Neuron (in vitro differentiated cells): ENCODE measurements around the gene GALNT8.

ENCODE experiments used
- H2AFZ ChIP-seq: one replicate; pipeline ENCODE4 v1.6.1; 2013; ENCODE audit warnings: low read depth, mild to moderate bottlenecking, inconsistent platforms, low read length, moderate library complexity
- H3K27me3 ChIP-seq: one replicate; pipeline ENCODE4 v1.6.1; 2013; ENCODE audit warnings: low read length; ENCODE audit not compliant: insufficient read depth
- H3K36me3 ChIP-seq: one replicate; pipeline ENCODE4 v1.6.1; 2013; ENCODE audit warnings: low read length; ENCODE audit not compliant: insufficient read depth
- H3K4me1 ChIP-seq: one replicate; pipeline ENCODE4 v1.6.1; 2013; ENCODE audit warnings: low read length; ENCODE audit not compliant: insufficient read depth
- H3K4me3 ChIP-seq: 2 replicates; pipeline ENCODE4 v1.5.1; 2013; ENCODE audit warnings: mild to moderate bottlenecking, low read length, moderate library complexity
- H3K9me3 ChIP-seq: one replicate; pipeline ENCODE4 v1.6.1; 2013; ENCODE audit warnings: low read length

Gene GALNT8

DNA sequence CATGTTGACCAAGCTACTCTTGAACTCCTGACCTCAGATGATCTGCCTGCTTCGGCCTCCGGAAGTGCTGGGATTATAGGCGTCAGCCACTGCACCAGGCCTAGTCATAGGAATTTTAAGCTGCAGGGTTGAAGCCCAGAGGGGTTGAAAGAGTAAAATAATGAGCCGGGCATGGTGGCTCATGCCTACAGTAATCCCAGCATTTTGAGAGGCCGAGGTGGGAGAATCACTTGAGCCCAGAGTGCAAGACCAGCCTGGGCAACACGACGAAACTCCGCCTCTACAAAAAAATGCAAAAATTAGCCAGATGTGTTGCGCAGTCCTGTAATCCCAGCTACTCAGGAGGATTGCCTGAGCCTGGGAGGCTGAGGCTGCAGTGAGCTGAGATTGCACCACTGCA, 69.6 kb downstream of the GALNT8 start:
- no peaks in the 10 kb centered on the region for H3K9me3 ChIP-seq
- no peaks in the 10 kb centered on the region for H3K27me3 ChIP-seq
- H3K4me1 ChIP-seq, result no peaks in the 10 kb centered on the region
- no peaks in the 10 kb centered on the region for H3K36me3 ChIP-seq
- no peak overlapping the region for H3K4me3 ChIP-seq
- H2AFZ ChIP-seq, result no peak overlapping the region

DNA sequence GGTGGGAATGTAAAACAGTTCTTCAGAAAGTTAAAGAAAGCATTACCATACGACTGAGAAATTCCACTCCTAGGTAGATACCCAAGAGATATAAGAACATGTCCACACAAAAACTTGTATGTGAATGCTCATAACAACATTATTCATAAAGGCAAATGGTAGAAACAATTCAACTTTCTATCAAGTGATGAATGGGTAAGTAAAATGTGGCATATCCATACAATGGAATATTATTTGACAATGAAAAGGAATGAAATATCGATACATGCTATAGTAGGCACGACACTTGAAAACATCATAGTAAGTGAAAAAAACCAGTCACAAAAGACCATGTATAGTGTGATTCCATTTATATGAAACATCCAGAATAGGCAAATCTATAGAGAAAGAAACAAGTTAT, 71.3 kb downstream of the GALNT8 start:
- Histone ChIP-seq H3K36me3 (no peaks in the 10 kb centered on the region), H3K4me1 (no peaks in the 10 kb centered on the region), H2AFZ (no peak overlapping the region), H3K27me3 (no peaks in the 10 kb centered on the region), H3K9me3 (no peaks in the 10 kb centered on the region), H3K4me3 (no peak overlapping the region)

DNA sequence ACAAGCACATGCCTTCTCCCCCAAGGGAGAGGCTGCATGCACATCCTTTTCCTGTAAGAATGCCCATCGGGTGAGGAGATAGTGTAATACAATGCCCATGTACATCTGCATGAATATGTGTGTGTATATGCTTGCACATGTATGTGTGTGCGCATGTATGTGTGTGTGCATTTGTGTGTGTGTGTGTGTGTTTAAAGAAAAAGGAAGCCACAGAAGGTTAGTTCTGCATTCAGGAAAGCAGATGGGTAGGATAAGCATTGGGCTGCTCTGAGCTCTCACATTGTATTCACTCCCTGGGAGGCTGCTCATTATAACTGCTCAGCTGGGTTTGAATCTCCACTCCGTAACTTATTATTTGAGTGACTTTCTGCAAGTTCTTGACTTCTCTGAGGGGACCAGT, 74.3 kb downstream of the GALNT8 start:
- Histone ChIP-seq H3K4me1 (no peaks in the 10 kb centered on the region), H3K9me3 (no peaks in the 10 kb centered on the region), H2AFZ (no peak overlapping the region), H3K4me3 (no peak overlapping the region), H3K27me3 (no peaks in the 10 kb centered on the region), H3K36me3 (no peaks in the 10 kb centered on the region)

DNA sequence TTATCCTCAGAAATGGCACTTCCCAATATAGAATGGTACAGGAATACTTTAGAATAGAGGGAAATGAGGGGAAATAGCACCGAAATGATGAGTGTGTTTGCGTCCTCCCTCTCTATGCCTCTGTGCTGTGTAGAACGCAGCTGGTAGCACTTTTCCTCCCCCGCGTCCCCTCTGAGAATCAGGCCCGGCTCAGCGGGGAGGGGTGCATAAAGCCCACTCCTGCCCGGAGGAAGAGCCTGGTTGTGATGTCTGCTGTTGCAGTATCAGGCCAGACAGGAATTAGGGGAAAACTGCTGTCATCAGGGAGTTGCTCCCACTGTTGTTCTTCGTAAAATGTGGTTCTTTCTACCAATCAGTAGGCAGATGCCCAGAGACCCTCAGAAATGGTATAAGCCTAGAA, 76.0 kb downstream of the GALNT8 start:
- Histone ChIP-seq H3K27me3 (no peaks in the 10 kb centered on the region), H2AFZ (no peak overlapping the region), H3K36me3 (no peaks in the 10 kb centered on the region), H3K9me3 (no peaks in the 10 kb centered on the region), H3K4me3 (no peak overlapping the region), H3K4me1 (no peaks in the 10 kb centered on the region)

DNA sequence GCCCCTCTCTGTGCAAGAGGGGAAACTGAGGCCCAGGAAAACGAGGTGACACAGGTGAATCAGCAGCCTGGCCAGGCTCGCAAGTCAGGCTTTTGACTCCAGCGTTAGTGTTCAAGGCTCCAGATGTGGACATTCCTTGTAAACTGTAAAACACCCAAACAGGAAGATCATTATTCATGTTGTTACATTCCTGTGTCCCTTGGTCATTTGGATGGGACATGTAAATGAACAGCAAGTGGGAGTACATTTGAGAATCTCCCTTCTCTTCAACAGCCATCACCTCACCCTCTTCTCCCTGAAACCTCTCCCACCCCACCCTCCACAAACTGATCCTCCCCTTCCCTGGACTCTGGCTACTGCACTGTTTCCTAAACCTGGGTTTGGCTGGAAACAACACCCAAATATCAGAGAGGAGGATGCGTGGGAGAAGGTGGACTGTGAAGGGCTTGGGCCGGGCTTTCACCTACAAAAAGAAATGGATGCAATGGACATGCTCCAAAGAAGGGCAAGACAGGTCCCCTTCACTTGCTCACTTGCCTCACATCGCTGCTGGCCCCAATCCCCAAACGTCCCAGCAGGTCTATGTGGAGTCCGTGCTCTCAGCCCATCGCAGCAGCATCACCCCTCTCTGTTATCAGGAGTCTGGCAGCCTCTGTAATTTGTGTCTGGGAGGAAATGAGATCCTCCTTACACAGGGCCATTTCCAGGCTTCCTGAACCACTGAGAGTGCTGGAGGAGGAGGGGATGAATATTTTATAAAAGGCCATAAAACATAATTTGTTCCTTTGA, 76.7 kb downstream of the GALNT8 start:
- Histone ChIP-seq H3K4me3 (no peak overlapping the region), H3K4me1 (no peaks in the 10 kb centered on the region), H3K27me3 (no peaks in the 10 kb centered on the region), H3K36me3 (no peaks in the 10 kb centered on the region), H3K9me3 (no peaks in the 10 kb centered on the region), H2AFZ (no peak overlapping the region)

DNA sequence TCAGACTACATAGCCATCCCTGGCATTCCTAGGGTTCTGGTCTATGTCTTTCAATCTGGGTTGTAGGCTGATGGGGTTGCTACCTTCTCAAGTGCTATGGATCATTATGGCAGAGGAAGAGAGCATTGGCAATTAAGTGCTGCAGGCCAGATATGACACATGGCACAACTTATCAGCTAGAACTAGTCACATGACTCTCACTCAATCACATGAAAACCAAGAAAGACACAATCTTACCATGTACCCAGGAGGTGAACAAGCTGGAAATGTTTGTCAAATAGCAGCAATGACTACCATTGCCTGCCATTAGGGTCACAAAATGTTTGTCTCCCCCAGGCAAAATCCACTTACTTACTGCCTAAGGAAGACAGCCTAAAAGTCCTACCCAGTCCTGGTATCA, 80.4 kb downstream of the GALNT8 start:
- no peak overlapping the region for H2AFZ ChIP-seq
- H3K9me3 ChIP-seq, result no peaks in the 10 kb centered on the region
- H3K36me3 ChIP-seq, result no peaks in the 10 kb centered on the region
- no peaks in the 10 kb centered on the region for H3K4me1 ChIP-seq
- H3K4me3 ChIP-seq, result no peak overlapping the region
- H3K27me3 ChIP-seq, result no peaks in the 10 kb centered on the region

DNA sequence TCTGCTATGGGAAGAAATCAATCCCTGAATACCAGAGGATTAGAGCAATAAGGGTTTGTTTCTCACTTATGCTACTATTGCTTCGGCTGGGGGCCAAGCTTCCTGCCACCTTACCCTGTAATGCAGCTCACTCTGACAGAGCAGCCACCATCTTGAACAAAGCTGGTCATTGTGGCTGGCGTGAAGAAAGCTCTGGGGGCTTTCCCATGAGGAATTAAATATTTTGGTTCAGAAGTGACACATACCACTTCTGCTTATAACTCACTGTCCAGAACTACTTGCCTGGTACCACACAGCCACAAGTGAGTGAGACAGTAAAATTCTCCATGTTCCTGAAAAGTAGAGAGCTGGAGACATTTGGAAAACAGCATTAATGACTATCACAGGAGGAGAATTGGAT, 82.6 kb downstream of the GALNT8 start:
- no peak overlapping the region for H2AFZ ChIP-seq
- H3K4me1 ChIP-seq, result no peaks in the 10 kb centered on the region
- H3K4me3 ChIP-seq, result no peak overlapping the region
- H3K36me3 ChIP-seq, result no peaks in the 10 kb centered on the region
- no peaks in the 10 kb centered on the region for H3K27me3 ChIP-seq
- H3K9me3 ChIP-seq, result no peaks in the 10 kb centered on the region

DNA sequence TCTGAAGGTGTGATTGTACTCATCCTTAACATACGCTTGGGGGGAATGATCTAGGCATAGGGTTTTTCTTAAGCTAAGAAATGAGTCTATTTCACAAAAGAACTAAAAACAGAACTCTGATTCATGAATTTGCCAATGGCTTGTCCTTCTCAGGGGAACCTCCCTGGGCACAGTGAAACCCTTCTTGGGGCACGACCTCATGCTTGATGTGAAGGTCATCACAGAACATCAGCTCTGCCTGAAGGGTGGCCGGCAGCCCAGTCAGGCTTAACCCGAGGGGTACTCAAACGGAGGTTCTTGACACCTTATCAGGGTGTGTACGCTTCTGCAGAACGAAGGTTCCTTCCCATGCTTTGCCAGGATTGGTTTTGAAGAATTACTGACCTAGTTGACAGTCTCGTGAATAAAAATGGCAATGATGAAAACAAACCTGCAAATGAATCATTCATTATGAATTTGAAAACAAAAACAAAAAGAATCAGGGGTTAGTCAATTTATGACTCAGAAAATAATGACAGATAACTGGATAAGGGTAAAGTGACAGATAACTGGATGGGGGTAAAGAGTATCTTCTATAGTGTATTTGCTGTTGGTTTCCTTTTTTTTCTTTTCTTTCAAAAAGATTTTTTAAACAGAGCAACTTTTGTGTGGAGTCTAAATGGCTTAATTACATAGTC, 86.4 kb downstream of the GALNT8 start:
- no peak overlapping the region for H2AFZ ChIP-seq
- H3K4me1 ChIP-seq, result peaks cover 5% of the 10 kb centered on the region
- H3K27me3 ChIP-seq, result no peaks in the 10 kb centered on the region
- peaks cover 3% of the 10 kb centered on the region for H3K36me3 ChIP-seq
- no peaks in the 10 kb centered on the region for H3K9me3 ChIP-seq
- no peak overlapping the region for H3K4me3 ChIP-seq

DNA sequence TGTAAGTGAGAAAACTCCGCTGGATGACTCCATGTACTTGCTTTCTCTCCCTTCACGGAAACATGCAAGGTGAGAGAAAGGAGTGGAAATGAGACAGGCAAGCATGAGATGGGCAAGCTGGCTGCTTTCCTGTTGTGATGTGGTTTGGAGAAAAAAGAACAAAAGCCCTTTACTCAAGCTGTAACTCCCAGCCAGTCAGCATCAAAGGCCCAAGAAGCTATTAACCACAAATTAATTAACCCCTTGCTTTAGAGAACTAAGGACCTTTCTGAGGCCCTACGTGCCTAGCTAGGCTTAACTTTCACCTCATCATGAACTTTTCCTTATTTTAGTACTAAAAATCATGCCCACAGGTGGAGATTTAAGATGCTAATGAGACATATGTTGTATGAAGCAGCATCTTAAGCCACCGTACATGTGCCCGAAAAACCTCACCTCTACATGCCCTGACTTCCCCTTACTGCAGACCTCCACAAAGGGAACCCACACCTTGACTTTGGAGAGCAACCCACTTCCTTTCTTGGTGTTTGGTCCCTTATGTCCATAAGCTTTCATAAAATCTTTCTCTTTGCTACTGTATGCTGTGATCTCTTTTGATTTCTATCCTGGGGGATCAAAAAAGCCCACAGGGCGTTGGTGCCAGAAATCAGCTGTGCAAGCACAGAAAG, 87.0 kb downstream of the GALNT8 start:
- Histone ChIP-seq H2AFZ (no peak overlapping the region), H3K4me3 (no peak overlapping the region), H3K36me3 (peaks cover 7% of the 10 kb centered on the region), H3K9me3 (peaks cover 2% of the 10 kb centered on the region), H3K27me3 (no peaks in the 10 kb centered on the region), H3K4me1 (peaks cover 5% of the 10 kb centered on the region)

DNA sequence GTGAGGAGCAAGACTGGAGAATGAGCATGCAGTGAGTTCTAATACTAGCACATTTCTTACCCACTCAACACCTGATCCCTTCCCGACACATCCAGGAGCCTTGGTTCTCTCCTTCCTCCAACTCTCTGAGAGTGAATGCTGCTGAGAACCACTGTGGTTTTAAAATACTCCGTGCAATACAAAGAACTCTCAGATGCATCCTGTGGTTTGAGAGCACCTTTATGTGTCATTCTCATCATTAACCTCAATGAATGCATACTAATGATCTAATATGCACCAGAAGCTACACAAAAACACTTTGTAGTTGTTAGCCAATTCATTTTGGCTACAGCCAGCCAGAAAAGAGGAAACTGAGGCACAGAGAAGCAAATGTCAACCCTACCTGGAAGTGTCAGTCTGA, 87.6 kb downstream of the GALNT8 start:
- H3K36me3 ChIP-seq, result peaks cover 7% of the 10 kb centered on the region
- peaks cover 5% of the 10 kb centered on the region for H3K4me1 ChIP-seq
- H3K4me3 ChIP-seq, result no peak overlapping the region
- no peaks in the 10 kb centered on the region for H3K27me3 ChIP-seq
- H2AFZ ChIP-seq, result no peak overlapping the region
- peaks cover 2% of the 10 kb centered on the region for H3K9me3 ChIP-seq

DNA sequence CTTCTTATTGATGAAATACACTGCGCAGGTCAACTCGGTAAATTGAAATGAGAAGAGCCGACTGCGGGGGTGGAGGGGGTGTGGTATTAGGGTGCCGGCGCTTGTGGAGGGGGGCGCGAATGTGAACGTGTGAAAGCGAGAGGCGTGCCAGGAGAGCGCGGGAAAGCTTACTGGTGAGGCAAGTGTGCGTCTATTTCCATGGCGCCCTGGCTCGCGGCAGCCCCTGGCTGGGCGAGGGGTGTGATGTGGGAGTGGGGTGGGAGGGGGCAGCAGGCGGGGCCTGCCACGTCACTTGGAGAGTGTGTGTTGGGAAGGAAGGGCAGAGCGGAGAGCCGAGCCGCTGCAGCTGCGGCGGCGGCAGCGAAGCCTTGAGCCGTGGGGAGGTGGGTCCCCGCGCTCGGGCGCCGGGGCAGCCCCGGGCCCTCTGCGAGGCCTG, 88.8 kb downstream of the GALNT8 start:
- peak overlapping the region; percentile 86 for H2AFZ ChIP-seq
- peaks cover 2% of the 10 kb centered on the region for H3K9me3 ChIP-seq
- H3K27me3 ChIP-seq, result no peaks in the 10 kb centered on the region
- H3K4me3 ChIP-seq, result peak overlapping the region; percentile 50
- peaks cover 7% of the 10 kb centered on the region for H3K36me3 ChIP-seq
- H3K4me1 ChIP-seq, result peaks cover 12% of the 10 kb centered on the region

DNA sequence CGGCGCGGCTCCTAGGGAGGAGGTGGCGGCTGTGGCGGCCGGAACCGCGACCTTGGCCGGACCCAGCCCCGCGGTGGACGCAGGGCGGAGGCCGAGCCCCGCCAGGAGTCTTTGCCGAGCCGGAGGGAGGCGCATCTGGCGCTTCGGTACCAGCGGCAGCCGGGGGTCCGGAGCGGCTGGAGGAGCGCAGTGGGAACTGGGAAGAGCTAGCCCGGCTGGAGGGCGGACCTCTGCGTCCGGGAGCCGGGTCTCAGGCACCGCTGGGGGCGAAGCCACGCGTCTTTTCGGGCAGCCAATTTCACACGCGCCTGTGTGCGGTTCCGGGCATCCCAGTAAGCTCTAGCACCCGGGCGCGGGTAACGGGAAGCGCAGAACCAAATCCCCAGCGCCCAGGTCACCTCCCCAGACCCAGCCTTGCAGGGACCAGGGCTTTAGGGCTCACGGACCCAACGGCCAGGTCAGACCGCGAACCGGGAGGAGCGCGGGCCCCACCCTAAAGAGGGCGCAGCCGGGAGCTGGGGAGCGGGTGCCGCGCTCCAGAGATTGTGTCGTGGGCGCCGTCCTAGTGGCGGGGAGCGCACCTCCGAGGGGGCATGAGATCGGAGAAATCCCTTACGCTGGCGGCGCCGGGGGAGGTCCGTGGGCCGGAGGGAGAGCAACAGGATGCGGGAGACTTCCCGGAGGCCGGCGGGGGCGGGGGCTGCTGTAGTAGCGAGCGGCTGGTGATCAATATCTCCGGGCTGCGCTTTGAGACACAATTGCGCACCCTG, 89.4 kb downstream of the GALNT8 start:
- H3K9me3 ChIP-seq, result peaks cover 2% of the 10 kb centered on the region
- H3K4me3 ChIP-seq, result peak overlapping the region; percentile 50
- H3K27me3 ChIP-seq, result no peaks in the 10 kb centered on the region
- H2AFZ ChIP-seq, result peak overlapping the region; percentile 86
- peaks cover 7% of the 10 kb centered on the region for H3K36me3 ChIP-seq
- H3K4me1 ChIP-seq, result peaks cover 14% of the 10 kb centered on the region

DNA sequence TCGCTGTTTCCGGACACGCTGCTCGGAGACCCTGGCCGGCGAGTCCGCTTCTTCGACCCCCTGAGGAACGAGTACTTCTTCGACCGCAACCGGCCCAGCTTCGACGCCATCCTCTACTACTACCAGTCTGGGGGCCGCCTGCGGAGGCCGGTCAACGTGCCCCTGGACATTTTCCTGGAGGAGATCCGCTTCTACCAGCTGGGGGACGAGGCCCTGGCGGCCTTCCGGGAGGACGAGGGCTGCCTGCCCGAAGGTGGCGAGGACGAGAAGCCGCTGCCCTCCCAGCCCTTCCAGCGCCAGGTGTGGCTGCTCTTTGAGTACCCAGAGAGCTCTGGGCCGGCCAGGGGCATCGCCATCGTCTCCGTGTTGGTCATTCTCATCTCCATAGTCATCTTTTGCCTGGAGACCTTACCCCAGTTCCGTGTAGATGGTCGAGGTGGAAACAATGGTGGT, 90.0 kb downstream of the GALNT8 start:
- peaks cover 7% of the 10 kb centered on the region for H3K36me3 ChIP-seq
- peak overlapping the region; percentile 50 for H3K4me3 ChIP-seq
- H3K9me3 ChIP-seq, result peaks cover 2% of the 10 kb centered on the region
- peaks cover 14% of the 10 kb centered on the region for H3K4me1 ChIP-seq
- peak overlapping the region; percentile 86 for H2AFZ ChIP-seq
- no peaks in the 10 kb centered on the region for H3K27me3 ChIP-seq
